ENCODE results near the gene ARMC2.

- TF ChIP-seq CTCF (IDR thresholded peaks at IDR 0.05; ENCODE audit: low read depth, low read length, poor library complexity, severe bottlenecking), result no peak
- TF ChIP-seq EZH2phosphoT487 (IDR thresholded peaks at IDR 0.05; ENCODE audit: borderline replicate concordance, low read length), result no peak
Observed at GRCh38 chr6:109002882-109003281, 154.7 kb downstream of the ARMC2 start.

Measured in DOHH2 (cell line).